ENCODE data around the gene GALNT9.

GRCh38 chr12:132248453-132249167, 80.8 kb downstream of the GALNT9 start:
- TF ChIP-seq POLR2A (IDR thresholded peaks at IDR 0.05): no peak
- no peak for TF ChIP-seq CTCF (IDR thresholded peaks at IDR 0.05)
